ENCODE data around the gene UNC45A. TPM values are rescaled to one million over a fixed set of nuclear protein-coding genes. Genes with fewer than 3 reads are reported as not detected.

The UNC45A gene
- total and polyA plus RNA-seq, 2 of the 13 experiments (the other 11 are each of a cell fraction or from before 2014, with no cell fraction given) = 33.8 to 39.7 TPM

GRCh38 chr15:90949979-90950675 is 15.0 kb downstream of the UNC45A start:
- no peak overlapping the region for H3K27ac ChIP-seq (ENCODE audit: extremely low read length, insufficient read depth, low read length)
- CTCF ChIA-PET (ENCODE audit: low intra/inter-chr PET ratio, low total read pairs) = no interaction called here
- no TSS peak for BruUV-seq (replicated peaks)

GRCh38 chr15:90950676-90951075 is 15.6 kb downstream of the UNC45A start:
- Histone ChIP-seq H3K36me3 (replicated peaks in 1 of 2; ENCODE audit: control insufficient read depth in 1 of 2, insufficient read depth in 2 of 2, low read length in 2 of 2) (peaks cover 20 to 65% of the 10 kb centered on the region in 2 experiments; a peak in 4 of 5 replicates), H3K9me3 (ENCODE audit: low read length) (no peaks in the 10 kb centered on the region), H3K79me2 (ENCODE audit: insufficient read depth, low read length) (peaks cover 5% of the 10 kb centered on the region), H3K27me3 (ENCODE audit: control insufficient read depth in 1 of 2, insufficient read depth in 2 of 2, low read length in 2 of 2) (no peaks in the 10 kb centered on the region), H3K27ac (ENCODE audit: extremely low read length, insufficient read depth, low read length) (no peak overlapping the region), H2AFZ (ENCODE audit: low read length) (no peak overlapping the region), H3K4me1 (ENCODE audit: insufficient read depth, low read length) (peaks cover 4% of the 10 kb centered on the region), H3K9ac (ENCODE audit: insufficient read depth, low read depth, low read length) (no peak overlapping the region), H3K4me3 (replicated peaks in 1 of 3; ENCODE audit: insufficient read depth in 1 of 3, low read depth in 2 of 3, low read length in 3 of 3) (no peak overlapping the region), H4K20me1 (ENCODE audit: insufficient read depth, low read length) (no peaks in the 10 kb centered on the region), H3K4me2 (ENCODE audit: low read depth, low read length) (no peak overlapping the region)
- no TSS peak for BruUV-seq (replicated peaks)
- peak; percentile 78 for TF ChIP-seq ZNF629 (CRISPR knock-in tag; conservative IDR thresholded peaks at IDR 0.05)
- no peak for TF ChIP-seq RXRB (CRISPR knock-in tag; IDR thresholded peaks at IDR 0.05; ENCODE audit: borderline replicate concordance)
- in situ Hi-C loops (cut with HindIII; ENCODE audit: extremely low pct_ligation_motif_present, low pct_unique_long_range_greater_than_20kb) = no loop called here
- DNase-seq (ENCODE audit: low spot score) = no peak
- ATAC-seq = no peak
- 100% methylated on average over 5 of the region's 6 CpGs for WGBS (ENCODE audit: low lambda C conversion rate)
- intact Hi-C loops (cut with micrococcal nuclease; ENCODE audit: unreplicated experiment) = no loop called here
- ChIA-PET CTCF (ENCODE audit: low intra/inter-chr PET ratio, low total read pairs) (no interaction called here), POLR2A (no interaction called here)
- FAIRE-seq = no peak

More at GRCh38 chr15:90949979-90950675, 15.0 kb downstream of the UNC45A start:
- H3K9me3 ChIP-seq (ENCODE audit: low read length) = no peaks in the 10 kb centered on the region
- ATAC-seq (no peak), DNase-seq (ENCODE audit: low spot score) (no peak), FAIRE-seq (no peak)
- H3K36me3 ChIP-seq (replicated peaks in 1 of 2; ENCODE audit: control insufficient read depth in 1 of 2, insufficient read depth in 2 of 2, low read length in 2 of 2) = peaks cover 20 to 66% of the 10 kb centered on the region in 2 experiments; a peak in 4 of 5 replicates
- no peak overlapping the region for H3K4me2 ChIP-seq (ENCODE audit: low read depth, low read length)
- in situ Hi-C loops (cut with HindIII; ENCODE audit: extremely low pct_ligation_motif_present, low pct_unique_long_range_greater_than_20kb) (loop anchor here (25.0 kb wide), 1 partner anchor 312 kb away; no protein-coding TSS in a partner anchor), intact Hi-C loops (cut with micrococcal nuclease; ENCODE audit: unreplicated experiment) (no loop called here)
- no peaks in the 10 kb centered on the region for H3K79me2 ChIP-seq (ENCODE audit: insufficient read depth, low read length)
- TF ChIP-seq ZNF713 (CRISPR knock-in tag; IDR thresholded peaks at IDR 0.05) = no peak
- POLR2A ChIA-PET = interaction anchor here (0.7 kb wide), 1 partner anchor 15 kb away, joined by 3 read pairs; the partner anchor contains the start of gene UNC45A
- H3K4me3 ChIP-seq (replicated peaks in 1 of 3; ENCODE audit: insufficient read depth in 1 of 3, low read depth in 2 of 3, low read length in 3 of 3) = no peak overlapping the region
- WGBS (ENCODE audit: low lambda C conversion rate) = 97% methylated on average over 9 of the region's 23 CpGs
- H2AFZ ChIP-seq (ENCODE audit: low read length) = no peak overlapping the region
- no peak overlapping the region for H3K9ac ChIP-seq (ENCODE audit: insufficient read depth, low read depth, low read length)
- no peaks in the 10 kb centered on the region for H3K4me1 ChIP-seq (ENCODE audit: insufficient read depth, low read length)
- no peaks in the 10 kb centered on the region for H4K20me1 ChIP-seq (ENCODE audit: insufficient read depth, low read length)
- H3K27me3 ChIP-seq (ENCODE audit: control insufficient read depth in 1 of 2, insufficient read depth in 2 of 2, low read length in 2 of 2) = no peaks in the 10 kb centered on the region

Data from HepG2 (cell line).